Loucy (cell line): ENCODE data around the gene LY86.

Experiments used
- H2AFZ ChIP-seq: fragments of 200-600 bp; sonication (generic); 2 replicates; pipeline ENCODE4 v1.6.0; 2016; ENCODE audit warnings: antibody characterized with exemption, mild to moderate bottlenecking, low read length, moderate library complexity
- H3F3A ChIP-seq: fragments of 200-600 bp; 2 replicates; pipeline ENCODE4 v1.6.0; 2016; ENCODE audit warnings: antibody characterized with exemption, low read depth, mild to moderate bottlenecking
- H3K27me3 ChIP-seq: fragments of 200-600 bp; sonication (generic); 2 replicates; pipeline ENCODE4 v1.6.1; 2014; ENCODE audit warnings: low read length, mild to moderate bottlenecking; ENCODE audit not compliant: insufficient read depth, poor library complexity, severe bottlenecking
- H3K36me3 ChIP-seq: fragments of 200-600 bp; sonication (generic); 2 replicates; pipeline ENCODE4 v1.6.1; 2016; ENCODE audit warnings: low read length; ENCODE audit not compliant: insufficient read depth
- H3K4me1 ChIP-seq: fragments of 200-600 bp; sonication (generic); 2 replicates; pipeline ENCODE4 v1.5.1; 2014; ENCODE audit warnings: low read length, mild to moderate bottlenecking; ENCODE audit not compliant: insufficient read depth, poor library complexity, severe bottlenecking
- H3K4me2 ChIP-seq: fragments of 200-600 bp; sonication (generic); 2 replicates; pipeline ENCODE4 v1.6.0; 2014; ENCODE audit warnings: antibody characterized with exemption, low read length, low read depth, mild to moderate bottlenecking; ENCODE audit not compliant: poor library complexity, severe bottlenecking
- H3K4me3 ChIP-seq: fragments of 200-600 bp; sonication (generic); 2 replicates; pipeline ENCODE4 v1.5.1; 2014; ENCODE audit warnings: low read length, mild to moderate bottlenecking, mixed read lengths; ENCODE audit not compliant: poor library complexity, severe bottlenecking
- H3K79me2 ChIP-seq: fragments of 200-600 bp; sonication (generic); 2 replicates; pipeline ENCODE4 v1.6.1; 2014; ENCODE audit warnings: low read length; ENCODE audit not compliant: insufficient read depth
- H3K9ac ChIP-seq: fragments of 200-600 bp; sonication (generic); 2 replicates; pipeline ENCODE4 v1.6.0; 2014; ENCODE audit warnings: mild to moderate bottlenecking, low read depth, low read length, moderate library complexity; ENCODE audit not compliant: poor library complexity, severe bottlenecking
- H3K9me2 ChIP-seq: fragments of 200-600 bp; sonication (generic); replicated peaks from 2 replicates; pipeline ENCODE4 v1.6.1; 2016; ENCODE audit warnings: low read depth, low read length, mixed read lengths
- H3K9me3 ChIP-seq: fragments of 200-600 bp; sonication (generic); 2 replicates; pipeline ENCODE4 v1.6.1; 2014; ENCODE audit warnings: mild to moderate bottlenecking, antibody characterized with exemption, low read length, low read depth; ENCODE audit not compliant: insufficient read depth
- H4K20me1 ChIP-seq: fragments of 200-600 bp; sonication (generic); 2 replicates; pipeline ENCODE4 v1.6.0; 2014; ENCODE audit warnings: antibody characterized with exemption, low read length, mild to moderate bottlenecking; ENCODE audit not compliant: insufficient read depth, poor library complexity, severe bottlenecking
- CTCF ChIP-seq: fragments of 200-600 bp; sonication (generic); conservative IDR thresholded peaks from 2 replicates; pipeline ENCODE4 v1.5.1; 2014; ENCODE audit warnings: mild to moderate bottlenecking, antibody characterized with exemption, low read length
- EZH2phosphoT487 ChIP-seq: fragments of 200-600 bp; IDR thresholded peaks from 2 replicates; pipeline ENCODE4 v1.6.1; 2018; ENCODE audit warnings: antibody characterized with exemption, mild to moderate bottlenecking, moderate library complexity, borderline replicate concordance

The LY86 gene

DNA sequence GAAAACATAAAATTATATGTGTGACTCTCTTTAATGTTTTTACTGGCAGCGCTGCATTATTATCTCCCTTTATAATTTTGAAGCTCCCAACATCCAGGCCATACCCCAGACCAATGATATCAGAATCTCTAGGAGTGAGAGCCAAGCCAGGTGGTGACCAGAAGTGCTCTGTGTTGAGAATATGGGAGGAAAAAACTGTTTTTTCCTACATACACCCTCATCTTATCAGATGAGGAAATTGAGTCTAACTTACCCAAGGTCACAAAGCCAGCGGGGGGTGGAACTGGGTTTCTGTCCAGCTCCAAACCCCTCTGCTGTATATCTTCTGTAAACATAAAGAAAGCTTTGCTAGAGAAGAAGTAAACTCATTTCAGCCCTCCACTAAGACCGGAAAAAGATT, 42.5 kb downstream of the LY86 start:
- no peak overlapping the region for H3K9ac ChIP-seq
- no peaks in the 10 kb centered on the region for H4K20me1 ChIP-seq
- no peaks in the 10 kb centered on the region for H3K27me3 ChIP-seq
- H3K4me1 ChIP-seq = peaks cover 10% of the 10 kb centered on the region
- H3K9me3 ChIP-seq = no peaks in the 10 kb centered on the region
- H3K79me2 ChIP-seq = no peaks in the 10 kb centered on the region
- no peak overlapping the region for H3K4me2 ChIP-seq
- H3F3A ChIP-seq = no peaks in the 10 kb centered on the region
- no peak overlapping the region for H2AFZ ChIP-seq
- no peak for TF ChIP-seq EZH2phosphoT487
- no peak for TF ChIP-seq CTCF
- no peaks in the 10 kb centered on the region for H3K9me2 ChIP-seq
- no peak overlapping the region for H3K4me3 ChIP-seq
- H3K36me3 ChIP-seq = no peaks in the 10 kb centered on the region

DNA sequence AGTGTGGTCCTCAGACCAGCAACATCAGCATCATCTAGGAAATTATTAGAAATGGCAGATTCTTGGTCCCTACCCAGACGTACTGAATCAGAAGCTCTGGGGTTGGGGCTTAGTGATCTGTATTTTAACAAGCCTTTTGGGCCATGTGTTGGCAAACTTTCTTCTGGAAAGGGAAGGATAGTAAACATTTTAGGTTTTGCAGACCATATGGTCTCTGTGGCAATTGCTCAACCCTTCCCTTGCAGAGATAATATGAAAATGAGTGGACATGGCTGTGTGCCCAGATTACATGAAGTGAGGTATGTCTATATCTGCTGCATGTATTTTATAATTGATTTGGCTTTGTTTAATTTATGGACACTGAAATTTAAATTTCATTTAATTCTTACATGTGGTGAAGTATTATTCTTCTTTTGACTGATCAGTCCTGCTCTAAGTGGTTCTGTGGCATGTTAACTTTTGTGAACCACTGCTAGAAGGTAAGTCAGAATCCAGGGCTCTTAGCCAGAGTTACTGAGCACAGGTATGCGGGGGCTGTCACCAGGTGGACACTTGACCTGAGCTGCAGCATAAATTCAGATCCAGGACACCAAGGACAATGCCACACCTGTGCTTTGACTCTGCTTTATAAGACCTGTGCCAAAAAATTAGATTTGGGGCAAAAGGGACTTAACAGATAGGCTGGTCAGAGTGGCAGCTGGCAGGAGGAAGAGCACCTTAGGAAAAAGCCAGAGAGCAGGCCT, 43.2 kb downstream of the LY86 start:
- H3K9me2 ChIP-seq = no peaks in the 10 kb centered on the region

DNA sequence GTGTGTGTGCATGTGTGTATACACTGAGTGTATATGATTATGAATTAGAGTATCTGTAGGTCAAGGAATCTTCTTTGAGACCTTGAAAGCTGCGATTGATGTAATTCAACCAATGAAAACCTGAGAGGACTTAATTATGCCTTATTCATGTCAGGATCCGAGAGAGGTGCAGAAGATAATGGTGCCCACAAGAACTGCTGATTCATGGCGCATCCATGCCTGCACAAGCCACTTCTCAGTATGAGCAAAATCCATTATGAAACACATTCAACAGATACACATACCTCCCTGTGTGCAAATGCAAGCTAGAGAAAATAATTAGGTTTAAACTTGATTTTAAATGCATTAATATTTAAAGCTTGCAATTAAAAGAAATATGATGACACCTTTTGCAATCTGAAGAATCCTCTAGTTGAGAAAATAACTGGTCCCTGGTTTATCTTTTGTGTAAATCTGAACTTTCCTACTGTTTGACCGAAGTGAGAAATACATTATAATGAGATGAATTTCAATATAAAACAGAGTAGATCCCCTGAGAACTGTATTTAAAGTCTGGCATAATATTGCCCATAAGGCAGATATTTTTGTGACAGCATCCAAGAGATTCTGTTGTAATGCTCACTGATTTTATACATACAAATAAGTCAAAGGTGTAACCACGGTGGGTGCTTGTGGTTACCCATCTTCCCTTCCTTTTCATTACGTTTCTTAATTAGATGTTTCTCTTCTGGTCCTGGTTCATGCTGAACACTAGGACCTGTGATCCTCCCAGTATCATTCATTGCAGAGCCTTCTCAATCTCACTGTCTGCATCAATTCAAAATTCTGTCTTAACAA, 45.6 kb downstream of the LY86 start:
- Histone ChIP-seq H3K9me3 (no peaks in the 10 kb centered on the region), H3K36me3 (no peaks in the 10 kb centered on the region), H3K4me1 (peaks cover 17% of the 10 kb centered on the region), H3K4me3 (no peak overlapping the region), H3K4me2 (no peak overlapping the region), H3K9me2 (no peaks in the 10 kb centered on the region), H3K27me3 (no peaks in the 10 kb centered on the region), H3K9ac (no peak overlapping the region), H2AFZ (no peak overlapping the region), H3K79me2 (no peaks in the 10 kb centered on the region), H4K20me1 (no peaks in the 10 kb centered on the region), H3F3A (no peaks in the 10 kb centered on the region)
- TF ChIP-seq CTCF (no peak), EZH2phosphoT487 (no peak)

More for the DNA sequence above, 43.2 kb downstream of the LY86 start:
- Histone ChIP-seq H3K36me3 (no peaks in the 10 kb centered on the region), H3K27me3 (no peaks in the 10 kb centered on the region), H3K9ac (no peak overlapping the region), H3K4me2 (no peak overlapping the region), H3K79me2 (no peaks in the 10 kb centered on the region), H3K4me1 (peaks cover 17% of the 10 kb centered on the region), H3F3A (no peaks in the 10 kb centered on the region), H2AFZ (no peak overlapping the region), H3K4me3 (no peak overlapping the region), H4K20me1 (no peaks in the 10 kb centered on the region), H3K9me3 (no peaks in the 10 kb centered on the region)
- no peak for TF ChIP-seq EZH2phosphoT487
- no peak for TF ChIP-seq CTCF
